Colonic mucosa (tissue), 4 donors: ENCODE measurements around the gene MTURN. TPM values are rescaled to one million over a fixed set of nuclear protein-coding genes. Genes with fewer than 3 reads are reported as not detected.

Experiments used
- DNase-seq: peaks from one replicate; pipeline ENCODE4 v3.0.0-alpha.2; 2020
- H3K27ac ChIP-seq: fragments of 200-600 bp; one replicate; pipeline ENCODE4 v1.8.0; 2021
- H3K27me3 ChIP-seq: fragments of 200-600 bp; one replicate; pipeline ENCODE4 v1.8.0; 2021
- H3K36me3 ChIP-seq: fragments of 200-600 bp; one replicate; pipeline ENCODE4 v1.8.0; 2021
- H3K4me1 ChIP-seq: fragments of 200-600 bp; one replicate; pipeline ENCODE4 v1.8.0; 2021; ENCODE audit warnings: mild to moderate bottlenecking
- H3K4me3 ChIP-seq: fragments of 200-600 bp; one replicate; pipeline ENCODE4 v1.8.0; 2021
- H3K9ac ChIP-seq, 2 donors: one replicate each; pipeline ENCODE4 v1.7.0; 2013; ENCODE audit warnings: control low read depth in 2 of 2, low read depth in 2 of 2, low read length in 2 of 2
- H3K9me3 ChIP-seq: fragments of 200-600 bp; one replicate; pipeline ENCODE4 v1.8.0; 2021
- CTCF ChIP-seq: fragments of 200-600 bp; IDR thresholded peaks from one replicate; pipeline ENCODE4 v1.8.0; 2022; ENCODE audit warnings: antibody characterized with exemption, mild to moderate bottlenecking
- intact Hi-C: fragments of 100-400 bp; cut with DNase I; formaldehyde crosslinking; loops from one replicate; pipeline ENCODE4 v1.14.1; 2022
- total RNA-seq, 2 donors: library from RNA; stranded (reverse); fragmentation: NEBNext Ultra II Directional in 1 of 2; extraction: Animal tissue kit (Norgen Biotek cat#: 25700) in 1 of 2; gene quantifications; one replicate each; pipeline ENCODE4 v1.2.1, GENCODE V29; 2021
- donor health status: healthy.
- donor health status: DM: no; HTN: no; CAD: no.
- donor health status: DM: no; HTN: no; CAD: no.

MTURN gene
- total RNA-seq, 2 donors from 2014 or later, result 8.0 to 10.8 TPM

- no peak overlapping the region for H3K4me3 ChIP-seq
- H3K27me3 ChIP-seq, result no peaks in the 10 kb centered on the region
- H3K4me1 ChIP-seq, result no peaks in the 10 kb centered on the region
- no peak overlapping the region for H3K9ac ChIP-seq
- TF ChIP-seq CTCF, result no peak
- no peaks in the 10 kb centered on the region for H3K36me3 ChIP-seq
- no peak overlapping the region for H3K27ac ChIP-seq
- DNase-seq, result no peak
- intact Hi-C loops, result no loop called here
- H3K9me3 ChIP-seq, result no peaks in the 10 kb centered on the region
Observed at GRCh38 chr7:30112103-30112713, 22.6 kb upstream of the MTURN start.

GRCh38 chr7:30113144-30113543 lies 21.6 kb upstream of the MTURN start:
- H3K36me3 ChIP-seq, result no peaks in the 10 kb centered on the region
- no peak overlapping the region for H3K4me3 ChIP-seq
- intact Hi-C loops, result no loop called here
- H3K4me1 ChIP-seq, result no peaks in the 10 kb centered on the region
- DNase-seq, result no peak
- no peak for TF ChIP-seq CTCF
- no peaks in the 10 kb centered on the region for H3K27me3 ChIP-seq
- H3K9ac ChIP-seq, result no peak overlapping the region
- no peaks in the 10 kb centered on the region for H3K9me3 ChIP-seq
- H3K27ac ChIP-seq, result no peak overlapping the region

DNA sequence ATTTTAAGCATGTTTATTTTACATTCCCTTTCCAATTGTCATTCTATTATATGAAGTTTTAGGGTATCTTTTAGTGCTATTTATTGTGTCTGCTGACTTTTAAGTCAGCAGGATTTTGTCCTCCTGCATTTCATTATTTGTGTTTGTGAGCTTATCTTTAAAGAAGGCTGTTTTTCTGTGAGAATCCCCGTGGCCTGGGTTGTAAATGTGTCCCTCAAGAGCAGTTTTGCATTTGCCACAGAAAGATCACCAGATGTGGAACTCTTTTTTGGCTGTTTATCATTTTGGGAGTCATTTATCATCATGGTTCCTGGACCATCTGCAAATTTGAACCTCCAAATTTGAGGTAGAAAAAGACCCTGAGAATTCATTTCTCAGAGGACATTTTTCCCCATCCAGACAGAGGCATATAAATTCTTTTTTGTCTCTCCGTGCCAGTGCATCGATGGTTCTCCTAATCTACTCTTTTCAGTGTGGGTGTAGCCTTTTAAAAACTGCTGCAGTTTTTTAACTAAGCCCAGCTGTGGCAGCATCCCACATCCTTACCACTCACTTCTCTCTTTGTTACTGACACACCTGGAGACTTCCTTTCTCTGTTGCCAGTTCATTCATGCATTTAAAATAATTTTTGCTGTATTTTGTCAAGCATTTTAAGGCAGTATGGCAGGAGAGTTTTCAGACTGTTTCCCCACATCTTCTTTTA lies 20.1 kb upstream of the MTURN start:
- no peak for TF ChIP-seq CTCF
- H3K27ac ChIP-seq, result no peak overlapping the region
- H3K4me3 ChIP-seq, result no peak overlapping the region
- no peak for DNase-seq
- H3K27me3 ChIP-seq, result no peaks in the 10 kb centered on the region
- no peaks in the 10 kb centered on the region for H3K9me3 ChIP-seq
- H3K36me3 ChIP-seq, result no peaks in the 10 kb centered on the region
- no peaks in the 10 kb centered on the region for H3K4me1 ChIP-seq
- no peak overlapping the region for H3K9ac ChIP-seq
- intact Hi-C loops, result no loop called here

GRCh38 chr7:30115709-30116297 lies 19.0 kb upstream of the MTURN start:
- intact Hi-C loops, result no loop called here
- no peak for TF ChIP-seq CTCF
- H3K27ac ChIP-seq, result no peak overlapping the region

DNA sequence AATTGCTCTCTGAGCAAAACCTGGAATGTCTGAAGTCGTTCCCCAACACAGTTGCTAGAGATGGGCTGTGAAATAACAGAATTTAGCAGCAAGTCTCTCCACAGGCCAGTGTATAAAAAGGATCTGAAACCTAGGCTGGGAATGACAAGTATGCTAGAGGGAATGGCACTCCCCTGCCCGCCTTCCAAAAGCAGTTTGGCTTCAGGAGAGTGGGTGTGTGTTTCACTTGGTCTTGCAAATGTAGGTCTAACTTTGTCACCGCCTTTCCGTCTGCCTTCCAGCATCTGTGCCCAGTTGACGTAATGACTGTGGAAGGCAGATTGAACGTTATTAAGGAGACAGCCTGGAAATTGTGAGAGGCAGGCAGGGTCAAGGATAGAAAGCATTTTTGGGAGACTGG lies 18.0 kb upstream of the MTURN start:
- Histone ChIP-seq H3K9ac (no peak overlapping the region), H3K36me3 (no peaks in the 10 kb centered on the region), H3K27ac (no peak overlapping the region), H3K4me3 (no peak overlapping the region), H3K27me3 (no peaks in the 10 kb centered on the region), H3K9me3 (no peaks in the 10 kb centered on the region), H3K4me1 (no peaks in the 10 kb centered on the region)
- no peak for TF ChIP-seq CTCF
- intact Hi-C loops, result no loop called here
- DNase-seq, result no peak

More at GRCh38 chr7:30115709-30116297, 19.0 kb upstream of the MTURN start:
- H3K9ac ChIP-seq, result no peak overlapping the region
- no peaks in the 10 kb centered on the region for H3K27me3 ChIP-seq
- no peaks in the 10 kb centered on the region for H3K4me1 ChIP-seq
- H3K9me3 ChIP-seq, result no peaks in the 10 kb centered on the region
- DNase-seq, result no peak
- no peaks in the 10 kb centered on the region for H3K36me3 ChIP-seq
- no peak overlapping the region for H3K4me3 ChIP-seq
